OCI-LY3 (cell line): ENCODE measurements around the gene MEIG1.

ENCODE experiments used
- EZH2phosphoT487 ChIP-seq: fragments of 200-600 bp; shearing (Covaris generic); IDR thresholded peaks from 2 replicates; pipeline ENCODE4 v1.6.1; 2018; ENCODE audit warnings: antibody characterized with exemption, mixed run types, low read depth
- TF ChIP-seq, protein P1 (sequence below): fragments of 200-600, 300-600 bp; sonication (generic); IDR thresholded peaks from 2 replicates; pipeline ENCODE4 v1.5.1; 2014; ENCODE audit warnings: antibody characterized with exemption, low read length, low read depth

DNA sequence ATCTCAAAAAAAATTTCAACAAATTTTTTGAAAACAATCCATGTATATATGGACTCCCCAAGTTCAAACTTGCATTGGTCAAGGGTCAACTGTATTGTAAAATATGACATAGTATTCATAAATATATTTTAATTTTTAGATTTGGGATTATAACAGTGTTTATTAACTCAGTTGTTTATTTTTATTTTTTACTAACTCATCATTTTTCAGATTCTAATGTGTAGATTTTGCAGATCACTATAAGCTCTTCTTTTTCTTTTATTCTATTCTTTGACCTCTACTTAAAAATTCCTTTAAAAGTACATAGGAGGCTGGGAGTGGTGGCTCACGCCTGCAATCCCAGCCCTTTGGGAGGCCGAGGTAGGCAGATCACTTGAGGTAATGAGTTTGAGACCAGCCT, 8.7 kb downstream of the MEIG1 start:
- TF ChIP-seq, protein P1, sequence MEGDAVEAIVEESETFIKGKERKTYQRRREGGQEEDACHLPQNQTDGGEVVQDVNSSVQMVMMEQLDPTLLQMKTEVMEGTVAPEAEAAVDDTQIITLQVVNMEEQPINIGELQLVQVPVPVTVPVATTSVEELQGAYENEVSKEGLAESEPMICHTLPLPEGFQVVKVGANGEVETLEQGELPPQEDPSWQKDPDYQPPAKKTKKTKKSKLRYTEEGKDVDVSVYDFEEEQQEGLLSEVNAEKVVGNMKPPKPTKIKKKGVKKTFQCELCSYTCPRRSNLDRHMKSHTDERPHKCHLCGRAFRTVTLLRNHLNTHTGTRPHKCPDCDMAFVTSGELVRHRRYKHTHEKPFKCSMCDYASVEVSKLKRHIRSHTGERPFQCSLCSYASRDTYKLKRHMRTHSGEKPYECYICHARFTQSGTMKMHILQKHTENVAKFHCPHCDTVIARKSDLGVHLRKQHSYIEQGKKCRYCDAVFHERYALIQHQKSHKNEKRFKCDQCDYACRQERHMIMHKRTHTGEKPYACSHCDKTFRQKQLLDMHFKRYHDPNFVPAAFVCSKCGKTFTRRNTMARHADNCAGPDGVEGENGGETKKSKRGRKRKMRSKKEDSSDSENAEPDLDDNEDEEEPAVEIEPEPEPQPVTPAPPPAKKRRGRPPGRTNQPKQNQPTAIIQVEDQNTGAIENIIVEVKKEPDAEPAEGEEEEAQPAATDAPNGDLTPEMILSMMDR = no peak
- TF ChIP-seq EZH2phosphoT487 = no peak
